ENCODE measurements around the gene TXNRD1.

TXNRD1 gene

DNA sequence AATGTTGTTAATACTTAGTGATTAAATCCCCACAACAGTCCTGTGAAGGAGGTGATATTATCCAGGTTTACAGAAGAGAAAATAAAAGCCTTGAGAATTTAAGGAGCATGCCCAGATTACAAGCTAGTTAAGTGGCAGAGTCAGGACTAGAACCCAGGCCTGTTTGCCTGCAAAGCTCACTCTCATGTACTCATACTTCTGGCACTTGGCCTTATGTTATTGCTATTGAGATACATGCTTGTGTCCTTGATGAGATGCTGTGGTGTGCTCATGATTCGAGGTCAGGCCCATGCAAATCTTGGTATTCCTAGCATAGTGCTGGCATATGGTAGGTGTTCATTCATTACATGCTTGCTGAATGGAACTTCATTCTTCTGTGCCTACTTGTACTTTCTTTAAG lies 80.4 kb downstream of the TXNRD1 start:
- no peak overlapping the region for H3K27ac ChIP-seq
- TF ChIP-seq, protein P1, sequence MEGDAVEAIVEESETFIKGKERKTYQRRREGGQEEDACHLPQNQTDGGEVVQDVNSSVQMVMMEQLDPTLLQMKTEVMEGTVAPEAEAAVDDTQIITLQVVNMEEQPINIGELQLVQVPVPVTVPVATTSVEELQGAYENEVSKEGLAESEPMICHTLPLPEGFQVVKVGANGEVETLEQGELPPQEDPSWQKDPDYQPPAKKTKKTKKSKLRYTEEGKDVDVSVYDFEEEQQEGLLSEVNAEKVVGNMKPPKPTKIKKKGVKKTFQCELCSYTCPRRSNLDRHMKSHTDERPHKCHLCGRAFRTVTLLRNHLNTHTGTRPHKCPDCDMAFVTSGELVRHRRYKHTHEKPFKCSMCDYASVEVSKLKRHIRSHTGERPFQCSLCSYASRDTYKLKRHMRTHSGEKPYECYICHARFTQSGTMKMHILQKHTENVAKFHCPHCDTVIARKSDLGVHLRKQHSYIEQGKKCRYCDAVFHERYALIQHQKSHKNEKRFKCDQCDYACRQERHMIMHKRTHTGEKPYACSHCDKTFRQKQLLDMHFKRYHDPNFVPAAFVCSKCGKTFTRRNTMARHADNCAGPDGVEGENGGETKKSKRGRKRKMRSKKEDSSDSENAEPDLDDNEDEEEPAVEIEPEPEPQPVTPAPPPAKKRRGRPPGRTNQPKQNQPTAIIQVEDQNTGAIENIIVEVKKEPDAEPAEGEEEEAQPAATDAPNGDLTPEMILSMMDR (IDR thresholded peaks at IDR 0.05), result no peak
- TF ChIP-seq ZFX (IDR thresholded peaks at IDR 0.05; ENCODE audit: borderline replicate concordance), result no peak

DNA sequence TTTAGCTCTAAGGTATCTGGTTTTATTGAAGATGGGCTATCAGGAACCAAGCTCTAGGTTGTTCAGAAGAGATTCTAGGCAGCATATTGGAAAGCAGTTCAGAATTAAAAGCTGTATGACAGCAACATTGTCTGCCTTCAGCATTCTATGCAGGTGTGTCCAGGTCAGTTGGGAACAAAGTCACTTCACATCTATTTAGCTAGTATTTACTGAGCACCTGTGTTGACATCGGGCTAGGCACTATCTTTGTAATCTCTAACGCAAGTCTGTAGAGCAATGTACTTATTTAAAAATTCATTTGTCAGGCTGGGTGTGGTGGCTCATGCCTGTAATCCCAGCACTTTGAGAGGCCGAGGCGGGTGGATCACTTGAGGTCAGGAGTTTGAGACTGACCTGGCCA lies 81.1 kb downstream of the TXNRD1 start:
- no peak overlapping the region for H3K27ac ChIP-seq
- TF ChIP-seq ZFX (IDR thresholded peaks at IDR 0.05; ENCODE audit: borderline replicate concordance), result no peak
- TF ChIP-seq, protein P1 (IDR thresholded peaks at IDR 0.05), result no peak

DNA sequence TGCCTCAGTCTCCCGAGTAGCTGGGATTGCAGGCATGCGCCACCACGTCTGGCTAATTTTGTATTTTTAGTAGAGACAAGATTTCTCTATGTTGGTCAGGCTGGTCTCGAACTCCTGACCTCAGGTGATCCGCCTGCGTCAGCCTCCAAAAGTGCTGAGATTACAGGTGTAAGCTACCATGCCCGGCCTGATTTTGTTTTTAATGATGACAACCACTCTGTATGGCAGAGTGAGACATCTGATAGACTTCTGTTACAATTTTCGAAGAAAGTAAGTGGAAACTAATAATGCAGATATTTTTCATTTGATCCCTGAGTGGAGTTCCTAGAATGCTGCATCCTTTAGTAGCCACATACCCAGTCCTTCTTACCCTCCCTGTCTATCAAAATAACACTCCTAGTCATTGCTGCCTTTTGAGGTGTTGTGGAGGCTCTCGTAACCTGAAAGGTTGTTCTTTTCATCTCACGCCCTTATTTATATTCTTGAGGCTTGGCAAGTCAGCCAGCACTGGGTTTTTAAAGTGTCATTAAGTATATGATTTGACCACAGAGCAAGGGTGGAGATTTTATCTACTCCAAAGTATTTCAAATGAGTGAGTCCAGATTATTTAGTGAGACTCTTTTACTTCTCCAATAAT lies 82.0 kb downstream of the TXNRD1 start:
- no peak overlapping the region for H3K27ac ChIP-seq
- TF ChIP-seq, protein P1 (IDR thresholded peaks at IDR 0.05), result no peak
- no peak for TF ChIP-seq ZFX (IDR thresholded peaks at IDR 0.05; ENCODE audit: borderline replicate concordance)

DNA sequence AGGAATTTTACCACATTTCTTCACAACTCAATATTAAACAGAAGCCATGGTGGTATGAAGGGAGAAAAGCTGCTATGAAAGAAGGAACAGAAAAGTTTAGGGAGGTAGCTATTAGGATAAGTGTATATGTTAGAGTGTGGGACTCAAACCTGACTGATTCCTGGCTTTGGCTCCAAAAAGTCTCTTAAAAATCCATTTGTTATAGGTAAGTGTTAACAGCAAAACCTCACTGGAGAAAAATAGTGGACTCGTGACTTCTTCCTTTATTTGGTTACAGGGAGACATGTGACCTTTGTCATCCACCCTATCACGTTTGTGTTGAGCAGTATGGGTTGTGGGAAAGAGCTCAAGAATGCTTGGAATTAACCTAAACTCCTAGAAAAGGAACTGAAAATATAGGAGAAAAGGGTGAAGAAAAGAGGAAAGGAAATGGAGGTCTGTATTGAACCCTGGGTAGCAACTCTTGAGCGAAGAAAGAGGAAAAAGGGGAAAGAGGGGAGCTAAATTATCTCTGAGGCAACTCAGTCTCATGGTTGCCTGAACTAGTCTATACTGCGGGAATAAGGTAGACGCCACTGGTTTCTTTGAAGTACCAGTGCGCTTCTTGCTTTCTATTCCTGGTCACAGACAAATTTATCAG lies 84.4 kb downstream of the TXNRD1 start:
- H3K27ac ChIP-seq, result 0 out of 2 replicates have a peak overlapping the region, but pooled peaks have one; percentile 17
- TF ChIP-seq, protein P1 (IDR thresholded peaks at IDR 0.05), result no peak
- TF ChIP-seq ZFX (IDR thresholded peaks at IDR 0.05; ENCODE audit: borderline replicate concordance), result no peak

DNA sequence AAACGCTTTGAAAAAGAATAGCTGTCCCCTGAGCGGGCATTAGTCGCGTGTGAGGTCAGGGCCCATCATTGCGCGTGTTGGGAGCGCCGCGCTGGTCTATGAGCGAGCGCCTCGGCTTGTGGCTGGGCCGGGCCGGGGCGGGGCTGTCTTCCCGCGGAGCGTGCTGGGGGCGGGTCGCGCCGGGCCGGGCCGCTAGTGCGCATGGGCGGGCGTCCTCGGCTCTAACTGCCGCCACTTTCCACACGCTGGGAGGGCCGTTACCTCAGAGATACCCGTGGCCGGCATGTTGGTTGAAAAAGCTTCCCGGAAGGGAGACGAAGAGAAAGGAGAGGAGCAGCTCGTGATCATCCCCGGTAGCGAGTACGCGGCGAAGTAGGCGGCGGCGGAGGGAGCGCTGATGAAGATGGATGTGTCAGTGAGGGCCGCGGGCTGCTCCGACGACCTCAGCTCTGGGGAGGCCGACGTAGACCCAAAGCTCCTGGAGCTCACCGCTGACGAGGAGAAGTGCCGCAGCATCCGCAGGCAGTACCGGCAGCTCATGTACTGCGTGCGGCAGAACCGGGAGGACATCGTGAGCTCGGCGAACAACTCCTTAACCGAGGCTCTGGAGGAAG lies 88.1 kb downstream of the TXNRD1 start, which contains the start of gene EID3:
TSS of gene EID3 (plus strand) at position 202 of the 614 bp plus-strand sequence. CDS start at position 398, 196 bp downstream.
- no peak for TF ChIP-seq ZFX (IDR thresholded peaks at IDR 0.05; ENCODE audit: borderline replicate concordance)
- TF ChIP-seq, protein P1 (IDR thresholded peaks at IDR 0.05), result no peak
- H3K27ac ChIP-seq, result peak within 1 kb of the TSS; percentile 30; the same call in 1 of the 2 replicates

DNA sequence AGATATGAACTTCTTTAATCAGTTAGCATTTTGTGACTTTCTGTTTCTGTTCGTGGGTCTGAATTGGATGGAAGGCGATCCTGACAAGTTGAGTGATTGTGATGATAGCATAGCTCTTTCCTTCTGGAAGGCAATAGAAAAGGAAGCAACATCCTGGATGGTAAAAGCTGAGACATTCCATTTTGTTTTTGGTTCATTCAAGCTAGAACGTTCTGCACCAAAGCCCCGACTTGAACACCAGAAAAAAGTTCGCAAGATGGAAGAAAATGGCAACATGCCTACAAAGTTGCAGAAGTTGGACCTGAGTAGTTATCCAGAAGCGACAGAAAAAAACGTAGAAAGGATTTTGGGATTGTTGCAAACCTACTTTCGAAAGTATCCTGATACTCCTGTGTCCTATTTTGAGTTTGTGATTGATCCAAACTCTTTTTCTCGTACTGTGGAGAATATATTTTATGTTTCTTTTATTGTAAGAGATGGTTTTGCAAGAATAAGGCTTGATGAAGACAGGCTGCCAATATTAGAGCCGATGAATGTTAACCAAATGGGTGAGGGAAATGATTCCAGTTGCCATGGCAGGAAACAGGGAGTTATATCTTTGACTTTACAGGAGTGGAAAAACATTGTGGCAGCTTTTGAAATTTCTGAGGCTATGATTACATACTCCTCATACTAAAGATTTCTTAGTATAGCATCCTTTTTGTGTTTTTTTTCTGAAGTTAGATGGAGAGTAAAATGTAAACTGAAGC lies 88.9 kb downstream of the TXNRD1 start:
- TF ChIP-seq ZFX (IDR thresholded peaks at IDR 0.05; ENCODE audit: borderline replicate concordance), result no peak
- TF ChIP-seq, protein P1 (IDR thresholded peaks at IDR 0.05), result no peak
- 0 out of 2 replicates have a peak overlapping the region, but pooled peaks have one; percentile 30 for H3K27ac ChIP-seq
